CD4-positive, alpha-beta T cell treated with Interleukin-10 for 1 hour (primary cell): Measurements from ENCODE around the gene GMDS.
A peak's percentile ranks its signal among the peaks of the same experiment; 100 is the strongest.

Source experiments
- DNase-seq: peaks from one replicate; pipeline ENCODE4 v3.0.0-alpha.2; 2020

Gene GMDS

DNA sequence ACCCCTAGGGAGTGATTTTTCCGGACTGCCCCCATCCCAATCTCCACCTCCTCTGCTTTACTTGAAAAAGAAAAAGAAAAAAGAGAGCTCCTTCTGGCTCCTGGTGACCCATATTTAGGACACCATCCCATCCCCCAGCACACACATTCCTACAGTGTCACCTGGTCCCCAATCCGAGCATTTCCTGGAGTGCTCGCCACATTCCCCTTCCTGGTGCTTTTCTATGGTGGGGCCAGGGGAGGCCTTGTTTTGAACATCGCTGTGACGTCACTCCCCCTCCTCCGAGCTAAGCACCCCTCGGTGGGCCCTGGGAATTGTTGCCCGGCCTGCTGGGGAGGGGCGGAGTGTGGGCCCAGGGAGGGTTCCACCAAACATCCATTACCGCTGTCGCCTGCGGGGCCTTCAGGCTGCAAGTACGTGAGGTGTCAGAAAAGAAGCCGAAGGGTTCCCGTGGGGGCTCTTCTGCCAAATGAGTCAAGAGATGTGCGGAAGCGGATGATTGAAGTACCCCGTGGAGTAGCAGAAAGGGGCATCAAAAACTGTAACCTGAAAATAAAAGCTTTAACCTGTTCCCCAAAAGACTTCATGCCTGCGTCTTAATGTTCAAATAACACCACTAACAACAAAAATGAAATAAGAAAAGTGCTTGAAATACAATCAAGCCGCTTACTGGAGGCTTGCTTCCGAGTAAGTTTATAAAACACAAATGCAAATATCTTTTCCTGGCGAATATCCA lies 638.5 kb downstream of the GMDS start:
- DNase-seq: no peak

DNA sequence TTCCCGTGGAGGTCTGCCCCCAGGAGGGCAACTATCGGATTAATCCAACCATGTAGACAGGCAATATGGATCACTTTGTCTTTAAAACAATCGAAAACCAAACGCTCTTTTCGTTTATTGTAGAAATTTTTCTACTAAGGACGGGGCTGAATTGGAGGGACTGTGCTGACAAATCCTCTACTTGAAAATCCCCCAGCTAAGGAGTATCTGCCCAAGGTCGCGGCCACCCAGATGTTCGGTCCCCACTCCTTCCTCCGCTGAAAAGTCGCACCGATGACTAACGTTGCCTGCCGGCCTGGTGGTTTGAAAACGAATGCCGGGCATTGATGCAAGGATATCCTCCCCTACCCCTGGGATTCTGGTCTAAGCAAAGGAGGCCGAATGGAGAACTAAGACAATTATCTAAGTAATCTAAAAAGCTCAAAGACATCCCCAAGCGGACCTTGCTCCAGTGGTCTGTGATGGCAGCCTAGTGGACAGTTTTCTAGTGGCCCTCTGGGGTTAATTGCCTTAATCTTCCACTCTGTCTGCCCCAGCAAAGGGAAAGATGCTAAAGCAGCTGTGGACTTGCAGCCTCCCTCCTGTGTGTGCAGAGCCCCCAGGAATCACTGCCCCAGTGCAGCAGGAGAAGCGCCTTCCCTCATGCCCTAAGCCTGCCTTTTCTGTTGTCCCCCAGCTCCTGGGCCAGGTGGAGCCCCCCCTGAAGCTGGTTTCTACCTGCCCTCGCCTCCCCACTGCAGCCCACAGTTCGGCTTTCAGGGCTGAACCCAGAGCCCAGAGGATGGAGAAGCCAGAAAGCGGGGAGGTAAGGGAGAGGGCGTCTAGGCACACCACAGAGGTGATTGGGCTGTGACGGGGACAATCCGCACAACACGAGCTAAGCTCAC lies 639.3 kb downstream of the GMDS start:
- DNase-seq: no peak

DNA sequence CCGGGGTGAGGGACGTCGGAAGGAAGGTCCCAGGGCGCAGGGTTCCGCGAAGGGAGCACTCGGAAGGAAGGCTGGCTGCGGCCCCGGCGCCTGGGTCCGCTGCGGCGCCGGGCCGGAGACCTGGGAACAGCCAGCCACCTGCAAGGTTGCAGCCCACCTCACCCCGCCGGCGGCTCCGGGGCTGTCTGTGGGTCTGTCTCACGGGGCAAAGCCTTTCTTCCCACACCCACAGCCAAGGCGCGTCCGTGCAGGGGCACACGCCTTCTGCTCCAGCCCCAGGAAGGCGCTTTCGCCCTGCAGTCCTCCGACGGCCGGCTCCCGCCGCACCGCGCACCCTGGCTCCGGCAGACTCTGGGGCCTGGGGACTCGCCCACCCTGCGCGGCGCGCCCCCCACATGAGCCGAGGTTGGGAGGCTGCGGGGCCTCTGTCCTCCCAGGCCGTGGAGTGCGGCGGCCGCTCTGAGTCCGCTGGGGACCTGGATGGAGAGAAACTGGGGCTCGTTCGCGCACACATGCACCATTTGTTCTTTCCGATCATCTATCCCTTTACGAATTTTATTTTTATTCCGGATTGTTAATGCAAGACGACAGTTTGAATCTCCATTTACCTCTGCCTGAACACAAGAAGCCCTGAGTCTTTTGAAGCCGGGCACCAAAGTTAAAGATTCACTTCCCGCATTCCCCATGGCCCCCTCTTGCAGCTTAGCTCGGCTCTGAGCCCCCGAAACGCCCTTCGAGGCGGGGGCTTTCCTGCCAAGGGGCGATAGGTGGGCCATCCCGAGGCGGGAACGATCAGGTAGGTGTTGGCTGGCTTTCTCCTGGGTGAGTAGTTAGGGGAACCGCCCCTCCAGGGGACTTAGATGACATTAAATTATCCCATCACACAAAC lies 640.2 kb downstream of the GMDS start:
- DNase-seq: no peak

DNA sequence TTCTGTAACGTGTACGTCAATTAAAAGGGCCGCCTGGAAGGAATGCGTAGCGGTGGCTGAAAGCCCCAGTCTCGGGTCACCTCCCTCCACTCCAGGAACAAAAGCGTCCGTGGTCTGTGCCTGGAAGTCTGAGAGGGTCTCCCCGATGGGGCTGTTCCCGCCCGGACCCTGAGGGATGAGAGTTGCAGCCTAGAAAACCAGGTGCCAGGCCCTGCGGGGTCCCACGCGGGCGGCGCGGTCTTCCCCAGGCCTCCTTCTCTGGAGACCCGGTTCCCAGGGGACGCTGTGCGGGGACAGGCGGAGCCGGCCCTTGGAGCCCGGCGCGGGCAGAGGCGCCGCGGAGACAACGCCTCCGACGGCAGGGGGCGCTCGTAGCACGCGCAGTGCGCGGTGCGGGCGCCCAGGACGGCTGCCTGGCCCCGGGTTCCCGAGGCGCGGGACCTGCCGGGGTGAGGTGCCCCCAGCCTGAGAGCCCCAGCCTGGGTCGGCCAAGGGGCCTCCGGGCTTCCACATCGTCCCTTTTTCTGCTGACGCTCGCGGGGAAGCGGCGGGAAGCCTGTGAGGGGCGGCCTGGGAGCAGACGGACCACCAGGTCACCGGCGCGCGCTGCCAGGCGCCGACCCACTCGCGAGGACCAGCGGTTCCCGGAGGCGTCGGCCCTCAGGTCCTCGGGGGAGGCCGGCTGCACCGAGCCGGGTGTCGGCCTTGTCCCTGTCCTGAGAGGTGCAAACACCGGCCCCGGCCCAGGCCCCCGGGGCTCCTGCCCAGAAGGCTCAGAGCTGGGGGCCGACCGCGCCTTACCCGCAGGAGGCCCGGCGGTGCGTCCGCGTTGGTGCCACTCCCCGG lies 641.0 kb downstream of the GMDS start:
- peak; percentile 60 for DNase-seq

DNA sequence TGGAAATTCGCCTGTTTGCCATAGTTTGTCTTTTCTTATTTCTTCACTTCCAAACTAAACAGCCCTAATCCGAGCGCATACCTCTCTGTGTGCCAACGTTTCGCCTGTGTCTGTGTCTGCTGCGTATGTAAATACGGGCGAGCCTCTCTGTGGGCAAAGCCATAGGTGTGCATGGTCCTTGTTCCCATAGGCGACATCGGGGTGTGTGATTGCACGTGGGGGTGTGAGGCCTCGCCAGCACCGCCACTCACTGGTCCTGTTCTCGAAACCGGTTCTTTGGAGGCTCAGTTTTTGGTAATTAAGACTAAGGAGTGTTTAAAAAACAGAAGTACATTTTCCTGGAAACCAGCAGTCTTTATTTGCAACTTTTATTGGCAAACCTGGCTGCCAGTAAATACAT lies 641.7 kb downstream of the GMDS start:
- DNase-seq: no peak

DNA sequence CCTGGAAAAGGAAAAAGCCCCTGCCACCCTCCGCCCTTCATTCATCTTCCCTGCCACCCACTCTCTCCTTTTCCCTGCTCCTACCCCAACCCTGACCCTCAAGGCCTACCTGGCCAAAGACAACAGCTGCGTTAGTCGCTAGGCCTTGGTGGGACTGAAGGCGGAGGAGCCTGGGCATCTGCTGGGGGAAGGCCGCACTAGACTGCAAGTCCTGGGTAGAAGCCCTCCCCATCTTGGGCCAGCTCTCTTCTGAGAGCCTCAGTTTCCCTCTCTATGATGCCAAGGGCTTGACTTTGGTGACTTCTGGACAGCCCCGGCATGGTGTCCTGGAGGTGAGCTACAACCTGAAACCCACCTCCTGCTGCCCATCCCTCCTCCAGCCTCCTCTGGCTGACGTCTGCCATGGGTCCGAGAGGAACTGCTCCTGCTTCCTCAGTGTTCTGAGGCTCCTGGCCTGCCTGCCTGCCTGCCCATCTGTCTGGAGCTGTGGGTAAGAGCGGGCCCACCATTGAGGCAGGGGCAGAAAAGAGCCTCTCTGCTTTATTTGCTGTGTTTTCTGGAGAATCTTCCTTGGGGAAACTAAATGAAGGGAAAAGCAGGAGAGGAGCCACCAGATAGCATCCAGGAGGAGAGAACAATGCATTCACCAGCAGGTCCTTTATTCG lies 643.2 kb downstream of the GMDS start:
- DNase-seq: no peak

DNA sequence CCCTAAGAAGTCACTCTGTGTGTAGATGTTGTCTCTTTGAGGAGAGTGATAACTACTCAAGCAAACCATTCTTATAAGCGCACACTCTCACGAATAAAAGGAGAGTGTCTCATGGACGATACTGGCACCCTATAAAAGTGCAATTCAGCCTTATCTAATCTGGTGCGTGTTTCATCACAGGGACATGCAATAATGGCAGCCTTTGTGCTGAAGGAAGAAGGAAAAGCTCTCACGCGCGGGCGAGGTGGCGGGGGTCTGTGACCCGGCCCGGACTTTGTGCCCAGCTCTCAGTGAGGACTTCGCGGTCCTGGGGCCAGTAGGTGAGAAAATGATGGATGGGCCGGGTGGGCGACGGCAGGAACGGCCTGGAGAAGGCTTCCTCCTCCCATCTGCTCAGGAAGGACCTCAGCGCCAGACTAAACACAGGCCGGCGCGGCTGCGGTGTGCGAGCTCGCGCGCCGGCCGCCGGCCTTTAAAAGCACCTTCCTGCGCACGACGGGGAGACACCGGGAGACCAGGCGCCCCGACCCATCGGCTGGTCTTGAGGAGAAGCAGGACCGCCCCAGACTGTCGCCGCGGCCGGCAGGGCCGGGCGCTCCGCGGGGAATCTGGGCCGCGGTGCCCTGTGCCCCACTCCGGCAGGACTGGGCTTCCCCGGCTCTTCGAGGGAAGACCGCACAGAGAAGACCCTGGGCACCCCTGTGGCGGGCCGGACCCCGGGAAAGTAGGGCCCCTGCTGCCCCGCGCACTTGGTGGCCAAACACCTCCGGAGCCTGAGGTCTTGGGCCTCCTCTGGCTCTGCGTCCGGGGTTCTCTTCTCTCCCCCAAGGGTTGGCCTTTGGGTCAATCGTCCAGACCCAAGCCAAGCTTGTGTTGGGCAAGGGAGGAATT lies 644.0 kb downstream of the GMDS start:
- DNase-seq: no peak

DNA sequence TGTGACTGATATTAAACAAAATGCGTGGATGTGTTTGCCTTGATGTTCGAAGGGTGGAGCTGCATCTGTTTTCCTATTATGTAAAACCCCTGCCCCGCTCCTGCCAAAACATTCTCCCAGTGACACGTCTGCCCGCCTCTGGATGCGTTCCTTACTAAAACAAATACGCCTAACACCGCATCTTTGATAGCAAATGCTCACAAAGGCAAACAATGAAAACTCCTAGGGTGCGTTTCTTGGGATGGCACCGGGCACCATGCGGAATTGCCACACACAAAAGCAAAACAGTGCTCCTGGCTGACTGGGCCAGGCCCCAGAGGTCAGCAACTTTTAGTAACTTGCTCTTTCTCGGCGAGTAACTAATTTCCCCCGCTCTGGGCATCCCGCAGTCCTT lies 644.6 kb downstream of the GMDS start:
- DNase-seq: no peak

DNA sequence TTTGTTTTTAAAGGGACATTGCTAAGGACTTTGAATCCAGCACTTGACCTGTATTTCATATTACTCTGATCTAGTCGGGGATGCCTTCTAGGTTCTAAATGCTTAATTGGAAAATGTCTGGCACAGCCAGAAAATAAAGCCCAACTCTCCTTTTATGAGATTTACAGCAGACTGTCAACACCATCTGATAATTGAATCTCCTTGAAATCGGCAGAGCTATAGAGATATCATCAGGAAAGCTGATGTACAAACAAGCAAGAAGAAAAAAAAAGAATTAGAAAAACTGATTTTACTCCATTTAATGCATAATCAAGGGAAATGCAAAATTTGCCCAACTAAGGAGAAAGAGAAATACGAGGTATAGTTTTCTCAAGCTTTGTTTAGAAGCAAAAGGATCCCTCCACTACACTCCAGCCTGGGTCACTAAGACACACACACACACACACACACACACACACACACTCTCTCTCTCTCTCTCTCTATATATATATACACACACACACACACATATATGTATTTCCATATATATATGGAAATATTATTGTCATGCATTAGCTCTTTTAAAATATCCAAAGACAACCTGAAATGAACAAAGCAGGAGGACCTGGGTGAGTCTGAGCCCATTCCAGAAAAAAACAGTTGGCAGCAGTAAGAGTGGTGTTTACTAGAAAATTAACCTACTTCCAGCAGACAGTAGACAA lies 645.2 kb downstream of the GMDS start:
- no peak for DNase-seq

DNA sequence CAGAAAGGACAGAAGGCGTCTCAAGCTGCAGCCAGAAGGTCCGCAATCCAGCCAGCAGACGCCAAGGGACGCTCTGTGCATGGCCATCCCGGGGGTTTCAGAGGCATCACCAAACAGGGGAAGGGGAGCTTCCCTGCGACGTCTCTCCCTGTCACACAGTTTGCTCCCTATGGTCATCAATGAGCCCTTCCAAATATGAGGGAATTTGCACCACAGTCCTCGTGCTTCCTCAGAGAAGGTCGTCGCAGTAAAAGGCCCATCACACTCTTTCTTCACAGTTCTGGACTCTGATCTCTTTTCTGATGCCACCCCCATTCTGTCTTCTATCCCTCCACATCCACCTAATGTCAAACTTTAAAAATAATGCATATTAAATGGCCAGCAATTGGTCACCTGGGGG lies 645.9 kb downstream of the GMDS start:
- no peak for DNase-seq

DNA sequence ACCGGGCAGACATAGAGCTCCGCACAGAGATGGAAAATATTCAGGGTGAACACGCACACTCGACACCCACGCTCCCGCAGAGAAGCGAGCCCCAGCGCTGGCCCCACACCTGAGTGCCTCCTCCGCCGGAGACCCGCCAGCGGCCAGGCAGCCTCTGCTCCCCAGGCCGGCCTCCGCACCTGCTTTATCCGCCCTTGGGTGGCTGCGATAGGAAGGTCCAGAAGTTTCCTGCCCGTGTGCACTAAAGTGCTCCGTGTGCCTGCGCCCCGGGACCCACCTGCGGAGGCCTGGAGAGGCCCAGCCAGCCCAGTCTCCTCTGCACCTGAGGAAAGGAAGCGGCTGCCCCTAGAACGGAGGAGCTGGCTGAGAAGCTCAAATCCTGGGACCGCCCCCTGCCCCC lies 646.5 kb downstream of the GMDS start:
- no peak for DNase-seq

DNA sequence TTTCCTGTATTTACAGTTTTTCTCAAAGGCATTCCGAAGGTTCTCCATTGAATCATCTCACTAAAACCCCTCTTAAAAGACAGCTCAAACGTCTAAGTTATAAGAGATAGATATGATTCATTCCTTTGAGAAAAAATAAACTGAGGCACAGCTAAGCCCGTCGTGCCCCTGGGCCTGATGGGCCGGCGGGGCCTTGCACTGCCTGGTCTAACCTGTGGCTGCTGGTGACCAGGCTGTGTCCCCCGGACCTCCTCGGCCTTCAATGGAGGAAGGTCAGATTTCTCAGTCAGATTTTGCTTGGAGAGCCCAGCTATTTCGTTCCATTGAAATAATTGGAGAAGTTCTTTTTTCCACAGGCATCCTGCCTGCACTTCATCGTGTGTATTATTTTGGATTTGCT lies 647.0 kb downstream of the GMDS start:
- no peak for DNase-seq

DNA sequence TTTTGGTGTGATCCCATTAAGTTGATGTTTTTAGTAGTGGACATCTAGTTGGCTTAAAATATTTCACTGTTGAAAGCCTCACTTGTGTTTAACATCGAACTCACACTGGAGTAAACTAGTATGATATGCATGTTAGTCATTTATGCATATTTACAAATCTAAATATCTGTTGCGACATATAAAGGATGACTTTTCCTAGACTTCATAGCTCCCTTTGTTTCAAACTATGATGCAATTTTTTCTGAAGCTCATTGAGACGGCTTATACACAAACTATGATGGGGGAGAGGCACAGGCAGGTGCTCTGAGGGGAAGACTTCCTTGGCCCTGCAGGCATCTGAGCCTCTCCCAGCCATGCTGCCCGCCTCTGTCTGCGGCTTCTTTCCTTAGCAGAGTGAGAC lies 647.5 kb downstream of the GMDS start:
- no peak for DNase-seq

DNA sequence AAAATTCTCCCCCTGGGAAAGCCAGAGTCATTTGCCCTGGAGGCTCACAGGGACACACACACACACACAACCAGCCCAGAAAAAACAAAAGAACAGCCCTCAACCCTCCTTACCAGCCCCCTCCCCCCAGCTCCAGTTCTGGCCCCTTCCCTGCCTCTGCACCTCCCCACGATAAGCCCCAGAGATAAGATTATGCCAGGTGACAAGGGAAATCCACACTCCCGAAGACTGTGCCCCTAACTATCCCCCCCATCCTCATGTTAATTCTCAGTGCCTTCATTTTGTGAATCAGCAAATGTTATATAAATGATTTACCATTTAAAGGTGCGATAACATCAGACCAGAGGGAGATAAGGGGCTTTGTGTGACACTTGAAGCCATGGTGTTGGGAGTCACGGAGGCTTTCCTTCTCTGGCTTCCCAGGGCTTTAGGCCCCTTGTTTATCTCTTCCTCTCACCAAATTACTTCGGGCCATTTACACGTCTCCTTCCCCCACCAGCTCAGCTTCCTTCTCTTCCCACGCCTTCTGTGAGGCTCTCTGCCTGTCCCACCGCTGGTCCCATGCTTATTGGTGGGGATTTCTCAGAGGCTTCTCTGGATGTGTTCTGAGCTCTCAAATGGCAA lies 648.2 kb downstream of the GMDS start:
- no peak for DNase-seq

DNA sequence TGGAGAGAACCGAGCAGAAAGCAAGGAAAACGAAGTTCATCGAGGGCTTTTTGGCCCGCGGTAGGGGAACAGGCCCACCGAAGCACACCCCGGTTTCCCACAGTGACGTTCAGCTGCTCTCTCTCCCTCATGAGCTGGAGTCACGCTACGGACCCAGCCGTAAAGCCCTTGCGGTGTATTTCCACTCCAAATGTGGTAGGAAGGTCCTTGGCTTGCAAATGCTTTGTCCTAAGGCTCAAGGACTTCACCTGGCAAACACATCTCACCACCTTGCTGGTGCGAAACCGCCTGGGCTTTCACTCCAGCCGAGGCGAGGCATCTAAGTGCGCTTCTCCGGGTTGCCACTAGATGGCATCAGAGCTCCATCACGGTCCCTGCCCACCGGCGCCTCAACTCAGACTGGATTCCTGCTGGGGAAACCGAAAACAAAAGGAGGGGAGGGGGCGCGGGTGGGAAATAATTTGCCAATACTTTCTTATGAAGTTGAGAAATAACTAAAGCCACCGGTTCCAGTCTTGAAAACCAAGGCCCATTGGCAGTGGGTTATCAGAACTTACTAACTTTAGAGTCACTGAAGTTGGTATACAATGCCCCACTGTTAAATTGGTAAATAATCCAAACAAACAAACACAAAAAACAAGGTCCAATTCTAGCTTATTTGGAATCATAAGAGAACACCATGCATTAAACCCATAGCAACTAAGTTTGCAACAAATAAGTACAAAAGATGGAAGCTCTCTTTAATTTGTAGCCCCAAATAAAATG lies 649.1 kb downstream of the GMDS start:
- peak; percentile 68 for DNase-seq

DNA sequence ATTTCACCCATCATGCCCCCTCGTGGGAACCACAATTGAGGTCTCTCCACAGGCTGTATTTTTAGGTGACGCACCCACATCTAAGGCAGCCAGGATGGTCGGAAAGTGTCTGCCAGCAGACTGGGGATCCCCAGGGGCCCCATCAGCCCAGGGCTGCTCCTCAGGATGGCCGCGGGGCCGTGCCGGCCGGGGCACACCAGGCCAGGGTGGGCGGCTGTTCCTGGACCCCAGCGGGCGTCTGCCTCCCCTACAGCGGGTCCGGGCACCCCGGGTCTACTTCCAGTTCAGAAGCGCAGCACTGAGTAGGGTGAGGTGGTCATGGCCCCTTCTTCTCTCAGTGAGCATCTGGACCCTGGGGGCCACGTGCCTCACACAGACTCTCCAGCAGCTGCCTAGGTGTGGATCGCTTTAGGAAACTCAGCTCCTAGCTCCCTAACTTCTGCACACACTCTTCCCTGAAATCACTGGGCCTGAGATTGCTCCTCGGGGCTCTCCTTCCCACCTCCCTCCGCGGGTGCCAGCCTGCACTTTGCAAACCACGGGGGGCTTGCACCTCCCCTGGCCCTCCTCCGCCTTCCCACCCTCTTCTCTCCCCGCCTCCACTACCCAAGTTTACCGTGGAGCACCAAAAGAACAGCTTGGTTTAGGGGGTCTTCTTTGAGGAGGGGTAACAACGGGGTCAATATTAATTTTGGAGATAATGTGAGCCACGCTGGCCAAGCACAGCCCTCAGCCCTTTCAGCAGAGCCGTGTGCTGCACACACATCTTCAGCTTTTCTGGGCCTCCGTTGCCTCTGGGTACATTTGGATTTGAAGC lies 649.9 kb downstream of the GMDS start:
- no peak for DNase-seq

DNA sequence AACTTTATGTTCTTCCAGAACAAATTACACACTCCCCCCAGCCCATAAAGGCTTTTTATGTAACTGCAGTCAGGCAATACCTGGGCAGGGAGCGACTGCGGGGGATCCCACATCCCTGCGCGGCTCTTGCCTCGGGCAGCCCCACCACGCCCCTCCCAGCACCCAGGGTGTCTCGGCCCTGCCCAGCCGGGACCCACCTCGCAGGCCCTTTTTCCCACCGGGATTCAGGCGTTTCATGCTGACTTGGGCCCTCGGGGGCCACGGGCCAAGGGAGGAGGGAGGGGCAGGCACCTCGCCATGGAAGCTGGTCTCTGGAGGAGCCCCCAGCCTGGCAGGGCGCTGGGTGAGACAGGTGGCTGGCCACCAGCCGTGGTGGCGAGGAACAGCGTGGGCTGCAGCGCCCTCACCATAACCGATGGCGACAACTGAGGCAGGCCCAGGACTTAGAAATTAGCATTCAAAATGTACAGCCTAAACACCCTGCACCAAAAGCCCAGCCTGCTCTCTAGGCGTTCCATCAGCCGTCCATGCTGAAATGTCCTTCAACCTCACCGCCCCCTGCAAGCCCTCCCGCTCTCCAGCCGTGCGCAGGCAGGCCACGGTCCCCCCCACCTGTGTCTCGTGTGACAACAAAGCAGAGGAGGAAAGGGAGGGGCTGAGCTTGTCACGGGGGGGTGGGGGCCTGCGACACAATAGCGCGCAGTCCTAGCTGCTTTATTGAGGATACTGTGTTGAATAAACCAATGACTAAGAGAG lies 650.8 kb downstream of the GMDS start:
- no peak for DNase-seq
